ENCODE data around the gene C1orf105. TPM values are rescaled to one million over a fixed set of nuclear protein-coding genes. Genes with fewer than 3 reads are reported as not detected.
"Not testable (repeated sequence)": the region's sequence is repeated elsewhere in the genome, so short reads cannot be mapped to it uniquely, and the experiment has no call there.

Gene C1orf105
- total RNA-seq, 1 experiment from 2014 or later = not detected

- Histone ChIP-seq H3K4me3 (no peak overlapping the region), H3K27me3 (no peaks in the 10 kb centered on the region), H3K9me3 (no peaks in the 10 kb centered on the region), H3K36me3 (no peaks in the 10 kb centered on the region)
- DNase-seq = no peak
Observed at GRCh38 chr1:172406968-172407367, 13.5 kb upstream of the C1orf105 start.

GRCh38 chr1:172408958-172409357 lies 11.5 kb upstream of the C1orf105 start:
- H3K27me3 ChIP-seq = no peaks in the 10 kb centered on the region
- H3K9me3 ChIP-seq = no peaks in the 10 kb centered on the region
- no peak for DNase-seq
- H3K4me3 ChIP-seq = no peak overlapping the region
- H3K36me3 ChIP-seq = no peaks in the 10 kb centered on the region

- Histone ChIP-seq H3K9me3 (no peaks in the 10 kb centered on the region), H3K27me3 (no peaks in the 10 kb centered on the region), H3K36me3 (no peaks in the 10 kb centered on the region), H3K4me3 (no peak overlapping the region)
- DNase-seq = no peak
Observed at GRCh38 chr1:172410027-172410426, 10.5 kb upstream of the C1orf105 start.

- Histone ChIP-seq H3K36me3 (no peaks in the 10 kb centered on the region), H3K4me3 (no peak overlapping the region), H3K27me3 (no peaks in the 10 kb centered on the region), H3K9me3 (no peaks in the 10 kb centered on the region)
- DNase-seq = no peak
Observed at GRCh38 chr1:172411791-172412338, 8.6 kb upstream of the C1orf105 start.

GRCh38 chr1:172414331-172414730 lies 6.2 kb upstream of the C1orf105 start:
- H3K27me3 ChIP-seq = no peaks in the 10 kb centered on the region
- no peaks in the 10 kb centered on the region for H3K36me3 ChIP-seq
- no peak overlapping the region for H3K4me3 ChIP-seq
- H3K9me3 ChIP-seq = no peaks in the 10 kb centered on the region
- DNase-seq = no peak

- Histone ChIP-seq H3K4me3 (no peak overlapping the region), H3K27me3 (no peaks in the 10 kb centered on the region), H3K36me3 (no peaks in the 10 kb centered on the region), H3K9me3 (no peaks in the 10 kb centered on the region)
- DNase-seq = no peak
Observed at GRCh38 chr1:172416496-172417035, 3.9 kb upstream of the C1orf105 start.

- Histone ChIP-seq H3K36me3 (no peaks in the 10 kb centered on the region), H3K4me3 (no peak overlapping the region), H3K27me3 (no peaks in the 10 kb centered on the region), H3K9me3 (no peaks in the 10 kb centered on the region)
- no peak for DNase-seq
Observed at GRCh38 chr1:172417557-172417956, 2.9 kb upstream of the C1orf105 start.

GRCh38 chr1:172421974-172422604 lies 1.6 kb downstream of the C1orf105 start:
- no peaks in the 10 kb centered on the region for H3K27me3 ChIP-seq
- no peak for DNase-seq

GRCh38 chr1:172423336-172423735 lies 2.9 kb downstream of the C1orf105 start:
- no peaks in the 10 kb centered on the region for H3K9me3 ChIP-seq
- H3K4me3 ChIP-seq = no peak overlapping the region
- no peak for DNase-seq
- H3K27me3 ChIP-seq = no peaks in the 10 kb centered on the region
- no peaks in the 10 kb centered on the region for H3K36me3 ChIP-seq

More at GRCh38 chr1:172421974-172422604, 1.6 kb downstream of the C1orf105 start:
- Histone ChIP-seq H3K4me3 (no peak overlapping the region), H3K36me3 (no peaks in the 10 kb centered on the region), H3K9me3 (no peaks in the 10 kb centered on the region)

GRCh38 chr1:172425339-172425738 lies 4.9 kb downstream of the C1orf105 start:
- no peak overlapping the region for H3K4me3 ChIP-seq
- H3K36me3 ChIP-seq = no peaks in the 10 kb centered on the region
- DNase-seq = no peak
- no peaks in the 10 kb centered on the region for H3K27me3 ChIP-seq
- no peaks in the 10 kb centered on the region for H3K9me3 ChIP-seq

GRCh38 chr1:172427191-172427590 lies 6.7 kb downstream of the C1orf105 start:
- H3K27me3 ChIP-seq = no peaks in the 10 kb centered on the region
- H3K9me3 ChIP-seq = no peaks in the 10 kb centered on the region
- DNase-seq = no peak
- no peaks in the 10 kb centered on the region for H3K36me3 ChIP-seq
- H3K4me3 ChIP-seq = no peak overlapping the region

DNA sequence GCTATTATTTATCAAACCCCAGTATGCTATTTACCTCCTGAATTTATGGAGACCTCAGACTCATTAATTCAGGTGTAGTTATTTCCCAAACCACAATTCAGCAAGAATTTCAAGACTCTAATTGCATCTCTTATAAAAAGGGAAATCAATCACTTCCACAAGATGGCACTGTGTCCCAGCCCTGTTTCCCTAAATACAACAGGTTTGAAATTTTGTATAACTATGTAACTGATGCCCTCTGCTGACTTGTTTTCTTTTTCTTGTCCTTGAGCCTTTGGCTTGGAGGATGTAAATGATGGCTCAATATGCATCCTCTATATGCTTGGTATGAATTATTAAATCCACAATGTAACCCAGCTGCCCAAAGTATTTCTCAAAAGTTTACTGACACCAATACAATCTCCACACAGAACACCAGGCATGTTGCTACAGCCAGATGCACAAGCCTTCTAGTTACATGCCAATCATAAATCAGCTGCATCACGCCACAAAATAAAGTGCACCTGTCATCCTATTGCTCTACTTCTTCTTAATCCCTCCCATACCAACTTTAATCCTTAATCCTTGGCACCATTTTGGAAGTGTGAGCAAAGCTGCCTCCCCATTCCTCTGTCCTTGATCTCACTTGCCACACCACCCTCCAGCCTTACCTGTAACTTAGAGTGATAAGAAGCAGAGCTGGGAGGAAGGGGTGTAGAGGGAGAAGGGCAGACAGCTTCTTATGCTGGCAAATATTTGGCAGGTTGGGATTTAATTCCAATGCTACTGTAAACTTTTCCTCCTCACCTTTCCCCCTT lies 9.0 kb downstream of the C1orf105 start:
- Histone ChIP-seq H3K4me3 (no peak overlapping the region), H3K27me3 (no peaks in the 10 kb centered on the region), H3K9me3 (no peaks in the 10 kb centered on the region), H3K36me3 (no peaks in the 10 kb centered on the region)
- DNase-seq = peak; percentile 11

GRCh38 chr1:172430128-172430454 lies 9.6 kb downstream of the C1orf105 start:
- no peak for DNase-seq

GRCh38 chr1:172431204-172431603 lies 10.7 kb downstream of the C1orf105 start:
- no peak overlapping the region for H3K4me3 ChIP-seq
- DNase-seq = no peak

More at GRCh38 chr1:172430128-172430454, 9.6 kb downstream of the C1orf105 start:
- Histone ChIP-seq H3K36me3 (no peaks in the 10 kb centered on the region), H3K9me3 (no peaks in the 10 kb centered on the region), H3K27me3 (no peaks in the 10 kb centered on the region), H3K4me3 (no peak overlapping the region)

GRCh38 chr1:172431721-172432192 lies 11.3 kb downstream of the C1orf105 start:
- no peak overlapping the region for H3K4me3 ChIP-seq
- no peaks in the 10 kb centered on the region for H3K27me3 ChIP-seq
- no peak for DNase-seq
- H3K9me3 ChIP-seq = peaks cover 1% of the 10 kb centered on the region
- 0 out of 2 replicates have a peak, but pooled peaks cover under 1% of the 10 kb centered on the region for H3K36me3 ChIP-seq

More at GRCh38 chr1:172431204-172431603, 10.7 kb downstream of the C1orf105 start:
- Histone ChIP-seq H3K36me3 (no peaks in the 10 kb centered on the region), H3K27me3 (no peaks in the 10 kb centered on the region), H3K9me3 (no peaks in the 10 kb centered on the region)

DNA sequence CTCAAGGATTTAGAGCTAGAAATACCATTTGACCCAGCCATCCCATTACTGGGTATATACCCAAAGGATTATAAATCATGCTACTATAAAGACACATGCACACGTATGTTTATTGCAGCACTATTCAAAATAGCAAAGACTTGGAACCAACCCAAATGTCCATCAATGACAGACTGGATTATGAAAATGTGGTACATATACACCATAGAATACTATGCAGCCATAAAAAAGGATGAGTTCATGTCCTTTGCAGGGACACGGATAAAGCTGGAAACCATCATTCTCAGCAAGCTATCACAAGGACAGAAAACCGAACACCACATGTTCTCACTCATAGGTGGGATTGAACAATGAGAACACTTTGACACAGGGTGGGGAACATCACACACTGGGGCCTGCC lies 16.7 kb downstream of the C1orf105 start:
- not testable (repeated sequence) for DNase-seq, H3K9me3 ChIP-seq, H3K4me3 ChIP-seq, H3K27me3 ChIP-seq
- H3K36me3 ChIP-seq = peaks cover 12% of the 10 kb centered on the region

DNA sequence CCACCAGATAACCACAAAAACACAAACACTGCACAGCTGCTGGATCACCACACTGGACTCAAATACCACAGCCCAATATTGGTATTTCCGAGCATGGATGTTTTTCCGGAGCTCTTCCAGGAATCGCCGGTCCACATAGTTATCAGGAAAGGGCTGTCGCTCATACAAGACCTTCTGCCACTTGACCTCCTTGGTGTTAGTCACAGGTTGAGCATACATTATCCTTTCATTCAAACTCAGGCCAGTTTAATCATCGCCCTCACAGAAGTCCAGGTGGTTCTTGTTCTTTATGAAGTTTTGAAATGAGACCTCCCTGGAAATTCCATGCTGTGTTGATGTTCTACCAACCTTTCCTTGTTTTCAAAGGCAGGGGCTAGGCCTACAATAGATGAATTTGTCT lies 21.9 kb downstream of the C1orf105 start:
- Histone ChIP-seq H3K4me3 (no peak overlapping the region), H3K9me3 (0 out of 2 replicates have a peak, but pooled peaks cover 1% of the 10 kb centered on the region), H3K36me3 (peaks cover 11% of the 10 kb centered on the region), H3K27me3 (no peaks in the 10 kb centered on the region)
- no peak for DNase-seq
